Measurements from ENCODE around the gene HRAS.

Gene HRAS

DNA sequence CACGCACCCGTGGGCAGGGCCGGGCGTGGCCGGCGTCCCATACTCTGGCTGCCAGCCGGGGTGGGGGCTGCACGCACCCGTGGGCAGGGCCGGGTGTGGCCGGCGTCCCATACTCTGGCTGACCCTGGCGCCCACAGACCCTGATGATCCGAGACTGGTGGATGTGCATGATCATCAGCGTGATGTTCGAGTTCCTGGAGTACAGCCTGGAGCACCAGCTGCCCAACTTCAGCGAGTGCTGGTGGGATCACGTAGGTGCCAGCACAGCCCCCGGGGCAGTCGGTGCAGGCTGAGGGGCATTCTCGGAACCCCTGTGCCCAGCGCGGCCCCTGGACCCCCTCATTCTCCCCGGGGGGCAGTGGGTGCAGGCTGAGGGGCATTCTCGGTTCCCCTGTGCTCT lies 47.3 kb downstream of the HRAS start:
- DNase-seq (ENCODE audit: insufficient read length, low spot score) (no peak), FAIRE-seq (no peak)
- TF ChIP-seq POLR2A (IDR thresholded peaks at IDR 0.05; ENCODE audit: low read depth, low read length), result no peak

GRCh38 chr11:487571-488021 lies 47.8 kb downstream of the HRAS start:
- DNase-seq (ENCODE audit: insufficient read length, low spot score) (no peak), FAIRE-seq (no peak)
- no peak for TF ChIP-seq POLR2A (IDR thresholded peaks at IDR 0.05; ENCODE audit: low read depth, low read length)

DNA sequence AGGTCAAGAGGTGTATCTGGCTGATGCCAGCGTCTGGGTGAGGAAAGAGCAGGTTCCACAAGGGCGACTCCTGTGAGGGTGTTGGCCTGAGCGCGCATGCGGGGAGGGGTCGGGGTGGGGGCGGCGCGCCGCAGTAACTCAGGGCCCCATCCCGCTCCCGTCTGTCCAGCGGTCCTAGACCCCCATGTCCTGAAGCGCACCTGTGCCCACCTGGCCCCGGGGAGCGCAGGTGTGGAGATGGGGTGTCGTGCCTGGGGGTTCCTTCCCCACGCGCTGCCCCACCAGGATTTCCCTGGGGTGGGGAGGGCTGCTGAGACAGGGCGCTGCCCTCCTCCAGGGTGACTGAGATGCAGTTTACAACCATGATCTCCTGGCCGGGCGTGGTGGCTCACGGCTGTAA lies 49.2 kb downstream of the HRAS start:
- TF ChIP-seq POLR2A (IDR thresholded peaks at IDR 0.05; ENCODE audit: low read depth, low read length), result no peak
- FAIRE-seq, result no peak

DNA sequence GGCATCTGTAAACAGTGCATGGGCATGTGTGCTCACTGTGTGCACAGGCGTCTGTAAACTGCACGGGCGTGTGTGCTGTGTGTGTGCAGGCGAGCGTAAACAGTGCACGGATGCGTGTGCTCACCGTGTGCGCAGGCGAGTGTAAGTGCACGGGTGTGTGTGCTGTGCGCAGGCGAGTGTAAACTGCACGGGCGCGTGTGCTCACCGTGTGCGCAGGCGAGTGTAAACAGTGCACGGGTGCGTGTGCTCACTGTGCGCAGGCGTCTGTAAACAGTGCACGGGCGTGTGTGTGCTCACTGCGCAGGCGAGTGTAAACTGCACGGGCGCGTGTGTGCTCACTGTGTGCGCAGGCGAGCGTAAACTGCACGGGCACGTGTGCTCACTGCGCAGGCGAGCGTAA lies 50.8 kb downstream of the HRAS start:
- TF ChIP-seq POLR2A (IDR thresholded peaks at IDR 0.05; ENCODE audit: low read depth, low read length), result no peak
- no peak for FAIRE-seq

More for the DNA sequence above, 49.2 kb downstream of the HRAS start:
- no peak for DNase-seq (ENCODE audit: insufficient read length, low spot score)

More for the DNA sequence above, 50.8 kb downstream of the HRAS start:
- no peak for DNase-seq (ENCODE audit: insufficient read length, low spot score)

Data from H54 (cell line).